ENCODE measurements around the gene MUSK.
A peak's percentile ranks its signal among the peaks of the same experiment; 100 is the strongest.

The MUSK gene

GRCh38 chr9:110638381-110638954 lies 30.1 kb upstream of the MUSK start:
- H3K27ac ChIP-seq = no peak overlapping the region
- TF ChIP-seq CTCF (conservative IDR thresholded peaks at IDR 0.05) = peak; percentile 86

- no peak for TF ChIP-seq CTCF (conservative IDR thresholded peaks at IDR 0.05)
- no peak overlapping the region for H3K27ac ChIP-seq
Observed at GRCh38 chr9:110640736-110641135, 27.9 kb upstream of the MUSK start.

- H3K27ac ChIP-seq = no peak overlapping the region
- TF ChIP-seq CTCF (conservative IDR thresholded peaks at IDR 0.05) = no peak
Observed at GRCh38 chr9:110641293-110641692, 27.3 kb upstream of the MUSK start.

- TF ChIP-seq CTCF (conservative IDR thresholded peaks at IDR 0.05) = no peak
- H3K27ac ChIP-seq = no peak overlapping the region
Observed at GRCh38 chr9:110648696-110649095, 19.9 kb upstream of the MUSK start.

GRCh38 chr9:110650261-110650660 lies 18.3 kb upstream of the MUSK start:
- no peak for TF ChIP-seq CTCF (conservative IDR thresholded peaks at IDR 0.05)
- H3K27ac ChIP-seq = no peak overlapping the region

GRCh38 chr9:110650991-110651411 lies 17.6 kb upstream of the MUSK start:
- no peak overlapping the region for H3K27ac ChIP-seq
- TF ChIP-seq CTCF (conservative IDR thresholded peaks at IDR 0.05) = no peak

GRCh38 chr9:110655754-110656641 lies 12.6 kb upstream of the MUSK start:
- no peak for TF ChIP-seq CTCF (conservative IDR thresholded peaks at IDR 0.05)
- H3K27ac ChIP-seq = no peak overlapping the region

Measured in VCaP (cell line).